ENCODE data around the gene MYO9B. TPM values are rescaled to one million over a fixed set of nuclear protein-coding genes. Genes with fewer than 3 reads are reported as not detected.

The MYO9B gene
- total and polyA plus RNA-seq, 9 of the 15 experiments (the other 6 are each of a cell fraction or from before 2014, with no cell fraction given) = 2.4 to 77.6 (median 23.0) TPM

GRCh38 chr19:17129377-17129776, 53.8 kb downstream of the MYO9B start:
- no peaks in the 10 kb centered on the region for H3K79me2 ChIP-seq (ENCODE audit: control insufficient read depth, insufficient read depth, low read length)
- FAIRE-seq = no peak
- WGBS (ENCODE audit: insufficient coverage, low coverage, missing lambda C conversion rate) = 74% methylated on average over 10 of the region's 12 CpGs
- ChIA-PET CTCF (ENCODE audit: low intra/inter-chr PET ratio) (no interaction called here), POLR2A (interaction anchor here (0.5 kb wide), 1 partner anchor 228 kb away, joined by 4 read pairs; no protein-coding TSS in a partner anchor)
- in situ Hi-C loops (cut with MboI) (no loop called here), intact Hi-C loops (cut with micrococcal nuclease) (no loop called here)
- no peak overlapping the region for H2AFZ ChIP-seq (ENCODE audit: low read depth, low read length)
- H3K9me3 ChIP-seq (replicated peaks; ENCODE audit: control insufficient read depth, insufficient read depth, low read depth, low read length) = no peaks in the 10 kb centered on the region
- no TSS peak for BruUV-seq (replicated peaks)
- no peak overlapping the region for H3K4me2 ChIP-seq (ENCODE audit: insufficient read depth, low read length)
- ATAC-seq = no peak
- H3K9me1 ChIP-seq (ENCODE audit: control insufficient read depth, insufficient read depth, low read length) = peaks cover 4% of the 10 kb centered on the region
- peaks cover 0 to 8% of the 10 kb centered on the region in 2 experiments; a peak in 2 of 5 replicates for H3K4me1 ChIP-seq (replicated peaks in 1 of 2; ENCODE audit: control insufficient read depth in 2 of 2, insufficient read depth in 2 of 2, low read length in 2 of 2)
- no peak overlapping the region for H3K4me3 ChIP-seq
- no peak overlapping the region for H3K9ac ChIP-seq (ENCODE audit: insufficient read depth in 1 of 2, low read depth in 2 of 2, low read length in 2 of 2)
- no peak for DNase-seq (ENCODE audit: extremely low read depth in 1 of 4, low spot score in 3 of 4)
- no peak overlapping the region for H3K27ac ChIP-seq (ENCODE audit: extremely low read depth, low read depth, low read length)
- no peaks in the 10 kb centered on the region for H3K36me3 ChIP-seq (ENCODE audit: control insufficient read depth, insufficient read depth, low read length)
- peaks cover 4% of the 10 kb centered on the region; the same call in 1 of the 2 replicates for H4K20me1 ChIP-seq (replicated peaks; ENCODE audit: control insufficient read depth, insufficient read depth, low read length)
- no peaks in the 10 kb centered on the region for H3K27me3 ChIP-seq (ENCODE audit: control insufficient read depth in 2 of 2, insufficient read depth in 2 of 2, low read length in 2 of 2)
- no peak for TF ChIP-seq YBX1 (IDR thresholded peaks at IDR 0.05)
- no peak for TF ChIP-seq MYNN (IDR thresholded peaks at IDR 0.05)
- TF ChIP-seq MYNN (CRISPR knock-in tag; IDR thresholded peaks at IDR 0.05) = no peak
- TF ChIP-seq PATZ1 (CRISPR knock-in tag; IDR thresholded peaks at IDR 0.05; ENCODE audit: borderline replicate concordance) = no peak
- TF ChIP-seq CREB3L1 (IDR thresholded peaks at IDR 0.05; ENCODE audit: borderline replicate concordance, low read depth) = no peak
- TF ChIP-seq MLLT1 (IDR thresholded peaks at IDR 0.05) = no peak
- no peak for TF ChIP-seq CHD2 (IDR thresholded peaks at IDR 0.05; ENCODE audit: low read depth, low read length)
- TF ChIP-seq OTX1 (CRISPR knock-in tag; IDR thresholded peaks at IDR 0.05) = no peak
- no peak for TF ChIP-seq MLX (CRISPR knock-in tag; conservative IDR thresholded peaks at IDR 0.05)
- TF ChIP-seq ELF4 (CRISPR knock-in tag; IDR thresholded peaks at IDR 0.05) = no peak
